Measurements from ENCODE around the gene ATP1B4. TPM values are rescaled to one million over a fixed set of nuclear protein-coding genes. Genes with fewer than 3 reads are reported as not detected.

ATP1B4 gene
- total and polyA plus RNA-seq, 2 of the 8 experiments (the other 6 are each of a cell fraction or from before 2014, with no cell fraction given) = not detected

DNA sequence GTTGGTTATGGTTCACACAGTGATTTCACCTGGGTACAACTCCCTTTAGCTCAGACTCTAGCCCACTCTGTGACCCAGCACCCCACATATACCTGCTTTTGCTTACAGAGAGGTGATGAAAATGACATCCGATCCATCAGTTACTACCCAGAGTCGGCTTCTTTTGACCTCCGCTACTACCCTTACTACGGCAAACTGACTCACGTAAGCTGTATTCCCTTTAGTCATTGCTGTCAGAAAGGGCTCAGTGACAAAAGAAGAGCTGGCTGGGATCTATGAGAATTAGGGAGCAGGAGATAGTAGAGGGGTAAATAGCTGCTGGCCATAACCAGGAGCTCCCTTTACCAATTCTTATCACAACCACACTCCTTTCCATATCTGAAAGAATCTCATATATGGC lies 16.7 kb downstream of the ATP1B4 start:
- Histone ChIP-seq H3K36me3 (ENCODE audit: control insufficient read depth in 2 of 4, insufficient read depth in 4 of 4, low read length in 3 of 4) (no peaks in the 10 kb centered on the region), H4K20me1 (replicated peaks in 1 of 2; ENCODE audit: control insufficient read depth in 1 of 2, insufficient read depth in 2 of 2, low read length in 2 of 2) (no peaks in the 10 kb centered on the region), H2BK15ac (ENCODE audit: low read length) (no peak overlapping the region), H2BK120ac (replicated peaks; ENCODE audit: low read depth, low read length) (no peak overlapping the region), H2AFZ (ENCODE audit: low read length) (no peak overlapping the region), H2BK20ac (ENCODE audit: low read length) (no peak overlapping the region), H2BK12ac (ENCODE audit: low read depth, low read length) (no peak overlapping the region), H3K4ac (replicated peaks; ENCODE audit: insufficient read length, low read depth, low read length) (no peak overlapping the region), H4K8ac (ENCODE audit: extremely low read depth, insufficient read depth, low read length) (no peak overlapping the region), H3K4me1 (replicated peaks in 1 of 4; ENCODE audit: control insufficient read depth in 3 of 4, insufficient read depth in 4 of 4, low read length in 3 of 4) (no peaks in the 10 kb centered on the region; a peak in 2 of 7 replicates), H4K91ac (replicated peaks; ENCODE audit: insufficient read length, low read length) (no peak overlapping the region), H3K79me1 (ENCODE audit: low read depth, low read length) (no peaks in the 10 kb centered on the region), H3K79me2 (ENCODE audit: control insufficient read depth in 1 of 2, insufficient read depth in 2 of 2, low read length in 2 of 2) (no peaks in the 10 kb centered on the region), H3K23ac (ENCODE audit: insufficient read length) (no peak overlapping the region), H2BK5ac (ENCODE audit: low read depth, low read length) (no peak overlapping the region), H3K27ac (ENCODE audit: low read depth, low read length) (no peak overlapping the region), H3K56ac (replicated peaks; ENCODE audit: insufficient read length, low read depth, low read length) (no peak overlapping the region), H4K5ac (ENCODE audit: insufficient read length, low read depth, low read length) (no peak overlapping the region), H3K18ac (ENCODE audit: extremely low read depth, low read length) (no peak overlapping the region), H3K9me3 (ENCODE audit: insufficient read depth in 2 of 2, low read depth in 1 of 2, low read length in 1 of 2) (no peaks in the 10 kb centered on the region), H2AK5ac (ENCODE audit: low read depth, low read length) (no peak overlapping the region), H3K9ac (replicated peaks in 1 of 4; ENCODE audit: extremely low read depth in 1 of 4, low read depth in 3 of 4, low read length in 3 of 4) (no peak overlapping the region), H3K27me3 (replicated peaks in 1 of 4; ENCODE audit: control insufficient read depth in 3 of 4, extremely low read depth in 1 of 4, insufficient read depth in 3 of 4, low read length in 3 of 4) (no peaks in the 10 kb centered on the region), H3K4me3 (ENCODE audit: extremely low read depth in 1 of 4, insufficient read depth in 2 of 4, low read depth in 3 of 4, low read length in 4 of 4) (no peak overlapping the region), H3K14ac (ENCODE audit: insufficient read length) (no peak overlapping the region), H3K23me2 (ENCODE audit: low read depth, low read length) (no peaks in the 10 kb centered on the region), H3K4me2 (ENCODE audit: insufficient read depth in 1 of 2, low read depth in 2 of 2, low read length in 2 of 2) (no peak overlapping the region)
- ChIA-PET POLR2A (ENCODE audit: partially characterized antibody) (no interaction called here), CTCF (ENCODE audit: partially characterized antibody) (interaction anchor here (1.3 to 6.6 kb wide), 3 partner anchors 9 to 108 kb away, joined by 3 to 42 read pairs (median 4); no protein-coding TSS in a partner anchor)
- DNase-seq (ENCODE audit: low read depth in 1 of 2, low spot score in 2 of 2) (no peak), FAIRE-seq (no peak)
- WGBS, 2 experiments (ENCODE audit: extremely low coverage in 1 of 2, insufficient coverage in 1 of 2, insufficient read length in 1 of 2, insufficient replicate concordance in 2 of 2, low coverage in 1 of 2, low lambda C conversion rate in 2 of 2, missing lambda C conversion rate in 1 of 2) = 100% methylated on average over 5 of the region's 5 CpGs; no CpG with 5 or more reads in 1 of the 2 experiments
- TF ChIP-seq CREB1 (IDR thresholded peaks at IDR 0.05) = no peak
- TF ChIP-seq BRCA1 (IDR thresholded peaks at IDR 0.05; ENCODE audit: low read depth, low read length) = no peak
- TF ChIP-seq POLR2AphosphoS5 (IDR thresholded peaks at IDR 0.05; ENCODE audit: low read depth, low read length) = no peak
